HepG2 (cell line): ENCODE measurements around the gene KLHL18. TPM values are rescaled to one million over a fixed set of nuclear protein-coding genes. Genes with fewer than 3 reads are reported as not detected.

Source experiments
- ATAC-seq: fragments of 200-7000 bp; cut with Tn5 transposase; 3 replicates; pipeline ENCODE4 v1.9.1; 2020; ENCODE audit warnings: mild to moderate bottlenecking, moderate library complexity
- Bru-seq: library from RNA; stranded (reverse); fragments of 400-500 nt; gene quantifications from one replicate; lab custom pipeline; 2021; lab: Mats Ljungman, UMichigan
- BruChase-seq, 2 experiments: library from RNA; stranded (reverse); fragments of 400-500 nt; gene quantifications; one replicate each; lab custom pipeline; 2021; lab: Mats Ljungman, UMichigan
- BruUV-seq: library from RNA; stranded (reverse); fragments of 400-500 nt; replicated peaks from 2 replicates; lab custom pipeline; 2021; lab: Mats Ljungman, UMichigan
- CTCF ChIA-PET: fragments of 300-600 bp; formaldehyde crosslinking; extraction: SDS; loops from one replicate; lab custom pipeline; 2021; ENCODE audit warnings: low total read pairs, inconsistent platforms, low intra/inter-chr PET ratio; lab: Yijun Ruan, JAX
- POLR2A ChIA-PET: fragments of 350-600 bp; sonication (Branson Sonifier 250); formaldehyde crosslinking; loops from one replicate; lab custom pipeline; 2020; ENCODE audit warnings: antibody characterized with exemption, inconsistent platforms; lab: Yijun Ruan, JAX
- DNase-seq: peaks from one replicate; pipeline ENCODE4 v3.0.0-alpha.2; 2015; ENCODE audit warnings: low spot score
- FAIRE-seq: peaks from 3 replicates; lab custom pipeline; 2011; peaks lifted over from hg19 to GRCh38; lab: Jason Lieb, UNC
- H2AFZ ChIP-seq: one replicate; pipeline ENCODE4 v1.6.1; 2011; ENCODE audit warnings: low read length, inconsistent platforms
- H3K27ac ChIP-seq: fragments of 300-600 bp; 3 replicates; pipeline ENCODE4 v1.8.0; 2011; ENCODE audit warnings: mixed run types, mild to moderate bottlenecking, mixed read lengths, low read length, inconsistent platforms; ENCODE audit not compliant: insufficient read depth; ENCODE audit errors: extremely low read length
- H3K27me3 ChIP-seq, 2 experiments: fragments of 200-600 bp in 1 of 2; 2 replicates in 1 of 2; 3 replicates in 1 of 2; pipeline versions ENCODE4 v1.6.0 to v1.8.0; 2011; ENCODE audit warnings: low read length in 2 of 2, mild to moderate bottlenecking in 2 of 2, moderate library complexity in 2 of 2, inconsistent platforms in 1 of 2; ENCODE audit not compliant: insufficient read depth in 2 of 2, control insufficient read depth in 1 of 2
- H3K36me3 ChIP-seq, 2 experiments: fragments of 200-600 bp in 1 of 2; replicated peaks in 1 of 2; 2 replicates in 1 of 2; 3 replicates in 1 of 2; pipeline versions ENCODE4 v1.5.1 to v1.8.0; 2011; ENCODE audit warnings: low read length in 2 of 2, inconsistent platforms in 1 of 2; ENCODE audit not compliant: insufficient read depth in 2 of 2, control insufficient read depth in 1 of 2
- H3K4me1 ChIP-seq: 2 replicates; pipeline ENCODE4 v1.5.1; 2012; ENCODE audit warnings: low read length, inconsistent platforms; ENCODE audit not compliant: insufficient read depth
- H3K4me2 ChIP-seq: 2 replicates; pipeline ENCODE4 v1.6.0; 2011; ENCODE audit warnings: low read depth, low read length, inconsistent platforms
- H3K4me3 ChIP-seq, 3 experiments: fragments of 200-600 bp in 1 of 3; sonication (generic), shearing (Covaris generic) in 1 of 3; replicated peaks in 1 of 3; 2 replicates each; pipeline ENCODE4 v1.5.1; 2011 to 2016; ENCODE audit warnings: low read length in 3 of 3, inconsistent platforms in 2 of 3, low read depth in 2 of 3, mild to moderate bottlenecking in 2 of 3, control low read depth in 1 of 3, mixed read lengths in 1 of 3; ENCODE audit not compliant: insufficient read depth in 1 of 3
- H3K79me2 ChIP-seq: one replicate; pipeline ENCODE4 v1.6.1; 2011; ENCODE audit warnings: low read length, inconsistent platforms; ENCODE audit not compliant: insufficient read depth
- H3K9ac ChIP-seq: 2 replicates; pipeline ENCODE4 v1.6.0; 2011; ENCODE audit warnings: mild to moderate bottlenecking, low read depth, low read length, inconsistent platforms; ENCODE audit not compliant: insufficient read depth
- H3K9me3 ChIP-seq: 2 replicates; pipeline ENCODE4 v1.5.1; 2012; ENCODE audit warnings: mild to moderate bottlenecking, low read length
- H4K20me1 ChIP-seq: 2 replicates; pipeline ENCODE4 v1.6.0; 2011; ENCODE audit warnings: inconsistent platforms, mild to moderate bottlenecking, low read length, moderate library complexity; ENCODE audit not compliant: insufficient read depth
- FOXA1 ChIP-seq, 2 experiments: fragments of 450-650 bp in 1 of 2; sonication (generic) in 1 of 2; formaldehyde crosslinking in 1 of 2; IDR thresholded peaks; 2 replicates each; pipeline versions ENCODE4 v1.4.0 to v1.6.1; 2016 to 2020; ENCODE audit warnings: missing genetic modification reagents in 1 of 2
- HDAC6 ChIP-seq: fragments of 200-600 bp; sonication (generic); IDR thresholded peaks from 2 replicates; pipeline ENCODE4 v1.7.0; 2017; ENCODE audit warnings: mild to moderate bottlenecking, antibody characterized with exemption, low read length, low read depth
- HHEX ChIP-seq: IDR thresholded peaks from 2 replicates; pipeline ENCODE4 v1.6.1; 2016; ENCODE audit warnings: control low read depth
- KAT2B ChIP-seq: fragments of 150-350 bp; IDR thresholded peaks from 2 replicates; pipeline ENCODE4 v1.6.1; 2014; ENCODE audit warnings: low read depth, low read length, borderline replicate concordance
- KLF15 ChIP-seq: sonication (generic); formaldehyde crosslinking; IDR thresholded peaks from 2 replicates; pipeline ENCODE4 v1.8.1; 2023; ENCODE audit warnings: borderline replicate concordance, mild to moderate bottlenecking, inconsistent platforms, missing genetic modification reagents, mixed read lengths
- TFDP1 ChIP-seq: IDR thresholded peaks from 2 replicates; pipeline ENCODE4 v1.6.1; 2016; ENCODE audit warnings: missing compliant biosample characterization, missing genetic modification reagents, borderline replicate concordance
- THRA ChIP-seq: sonication (generic); formaldehyde crosslinking; IDR thresholded peaks from 2 replicates; pipeline ENCODE4 v1.4.0; 2020; ENCODE audit warnings: missing genetic modification reagents, borderline replicate concordance
- U2AF2 ChIP-seq: fragments of 200-400 bp; formaldehyde crosslinking; IDR thresholded peaks from 2 replicates; pipeline ENCODE4 v1.6.1; 2017; ENCODE audit warnings: low read depth, mild to moderate bottlenecking, low read length
- ZNF280B ChIP-seq: sonication (generic); formaldehyde crosslinking; IDR thresholded peaks from 2 replicates; pipeline ENCODE4 v1.5.0; 2020; ENCODE audit warnings: missing genetic modification reagents, mild to moderate bottlenecking, borderline replicate concordance
- ZNF557 ChIP-seq: sonication (generic); formaldehyde crosslinking; IDR thresholded peaks from 2 replicates; pipeline ENCODE4 v1.4.0; 2020; ENCODE audit warnings: missing genetic modification reagents
- ZNF605 ChIP-seq: sonication (generic); formaldehyde crosslinking; IDR thresholded peaks from 2 replicates; pipeline ENCODE4 v1.8.0; 2022; ENCODE audit warnings: mild to moderate bottlenecking, missing genetic modification reagents
- ZNF782 ChIP-seq: sonication (generic); formaldehyde crosslinking; IDR thresholded peaks from 2 replicates; pipeline ENCODE4 v1.4.0; 2020; ENCODE audit warnings: missing genetic modification reagents, mild to moderate bottlenecking, borderline replicate concordance
- WGBS: methylation state at CpG from one replicate; pipeline ENCODE4 v1.1.6; 2017; ENCODE audit warnings: low lambda C conversion rate; 5-methylcytosine and 5-hydroxymethylcytosine counted together
- in situ Hi-C: cut with HindIII; loops from 2 replicates; pipeline ENCODE4 v1.10.0; 2017; ENCODE audit warnings: low pct_unique_long_range_greater_than_20kb; ENCODE audit not compliant: extremely low pct_ligation_motif_present
- intact Hi-C: fragments of 100-400 bp; cut with micrococcal nuclease; formaldehyde crosslinking; loops from one replicate; pipeline ENCODE4 v1.10.0; 2022; ENCODE audit not compliant: unreplicated experiment
- long read RNA-seq, 2 experiments: library from RNA in 1 of 2; library from polyadenylated mRNA in 1 of 2; stranded (forward) in 1 of 2; unstranded in 1 of 2; transcript quantifications; one replicate each; pipeline ENCODE4 v2.0.0, GENCODE V29; 2019 to 2022
- polyA minus RNA-seq, 3 experiments: library from RNA; depleted of rRNA, polyadenylated mRNA; stranded (reverse); fragments of >200 nt; gene quantifications; 2 replicates each; pipeline ENCODE4 v1.2.3, GENCODE V29; 2011; ENCODE audit warnings: low replicate concordance in 1 of 3
- polyA plus RNA-seq, 8 experiments: library from polyadenylated mRNA; depleted of rRNA in 3 of 8; stranded (reverse) in 7 of 8; unstranded in 1 of 8; fragments of >200 nt; fragmentation: Illumina TruSeq in 4 of 8; extraction: Trizol in 4 of 8; gene quantifications; 2 replicates each; pipeline versions ENCODE4 v1.2.1 to v1.2.3, GENCODE V29; 2011 to 2016; ENCODE audit warnings: low read depth in 4 of 8, missing spikeins in 1 of 8, mixed read lengths in 1 of 8; ENCODE audit not compliant: insufficient read depth in 1 of 8
- total RNA-seq, 5 experiments: library from RNA; depleted of rRNA; stranded (reverse); fragments of >200 nt; fragmentation: Illumina TruSeq; extraction: Trizol; gene quantifications; 2 replicates each; pipeline ENCODE4 v1.2.3, GENCODE V29; 2016; ENCODE audit warnings: low read depth in 1 of 5

KLHL18 gene
- total RNA-seq (2016; rRNA removed; fragmentation: Illumina TruSeq; extraction: Trizol) (18.8 and 26.1 TPM in 2 replicates), polyA plus RNA-seq (2011; rRNA removed) (14.0 and 17.5 TPM in 2 replicates), polyA minus RNA-seq (2011; rRNA and poly(A)+ RNA removed; ENCODE audit: low replicate concordance) (38.2 and 46.2 TPM in 2 replicates), Bru-seq, nascent RNA (percentile 61 among the genes with signal in this experiment), BruChase-seq, experiment 1, labeled RNA remaining after a 6-hour chase (percentile 76 among the genes with signal in this experiment), BruChase-seq, experiment 2, labeled RNA remaining after a 2-hour chase (percentile 73 among the genes with signal in this experiment)
- total RNA-seq (2016; cell fraction: cytosol; rRNA removed; fragmentation: Illumina TruSeq; extraction: Trizol; ENCODE audit: low read depth) = 6.3 and 9.1 TPM in 2 replicates
- total RNA-seq (2016; cell fraction: insoluble cytoplasmic fraction; rRNA removed; fragmentation: Illumina TruSeq; extraction: Trizol) = 21.7 and 22.2 TPM in 2 replicates
- 12.0 and 13.5 TPM in 2 replicates for total RNA-seq (2016; cell fraction: membrane; rRNA removed; fragmentation: Illumina TruSeq; extraction: Trizol)
- 13.5 and 13.9 TPM in 2 replicates for total RNA-seq (2016; cell fraction: nucleus; rRNA removed; fragmentation: Illumina TruSeq; extraction: Trizol)
- 18.8 and 22.7 TPM in 2 replicates for polyA plus RNA-seq (2011; cell fraction: cytosol; rRNA removed)
- 19.3 and 24.7 TPM in 2 replicates for polyA plus RNA-seq (2011; cell fraction: nucleus; rRNA removed)
- polyA plus RNA-seq (2012) = 13.6 and 13.8 TPM in 2 replicates
- polyA plus RNA-seq (2016; cell fraction: cytosol; fragmentation: Illumina TruSeq; extraction: Trizol; ENCODE audit: low read depth) = 14.1 and 15.0 TPM in 2 replicates
- polyA plus RNA-seq (2016; cell fraction: insoluble cytoplasmic fraction; fragmentation: Illumina TruSeq; extraction: Trizol; ENCODE audit: low read depth) = 18.9 and 19.2 TPM in 2 replicates
- 15.0 and 19.1 TPM in 2 replicates for polyA plus RNA-seq (2016; cell fraction: membrane; fragmentation: Illumina TruSeq; extraction: Trizol; ENCODE audit: low read depth)
- 24.2 and 25.9 TPM in 2 replicates for polyA plus RNA-seq (2016; cell fraction: nucleus; fragmentation: Illumina TruSeq; extraction: Trizol; ENCODE audit: insufficient read depth, low read depth)
- 6.6 and 13.3 TPM in 2 replicates for polyA minus RNA-seq (2011; cell fraction: cytosol; rRNA and poly(A)+ RNA removed)
- 15.7 and 24.3 TPM in 2 replicates for polyA minus RNA-seq (2011; cell fraction: nucleus; rRNA and poly(A)+ RNA removed)
- long read RNA-seq, experiment 1, full-length matches to known transcripts = 11 of 17 reads
- long read RNA-seq, experiment 1, partial matches to known transcripts = 0 of 17 reads
- long read RNA-seq, experiment 1, other reads (novel, unspliced or antisense) = 6 of 17 reads
- long read RNA-seq, experiment 2, full-length matches to known transcripts = 9 of 27 reads
- long read RNA-seq, experiment 2, partial matches to known transcripts = 13 of 27 reads
- long read RNA-seq, experiment 2, other reads (novel, unspliced or antisense) = 5 of 27 reads

GRCh38 chr3:47282424-47283192 is at the start of gene KLHL18, which contains the start of gene KIF9:
Gene KLHL18 (plus strand): TSS chr3:47282944. CDS start chr3:47282966, 22 bp downstream.
Gene KIF9 (minus strand): TSS chr3:47282799. CDS start chr3:47277374, 5,425 bp downstream.
- no TSS peak for BruUV-seq
- Histone ChIP-seq H3K9me3 (no peaks in the 10 kb centered on the region), H3K4me3 (peak within 1 kb of the TSS; percentile 74 to 89 (median 86)), H3K4me2 (peak within 1 kb of the TSS; percentile 82), H4K20me1 (no peaks in the 10 kb centered on the region), H2AFZ (peak within 1 kb of the TSS; percentile 44), H3K4me1 (peaks cover 44% of the 10 kb centered on the region), H3K27ac (peak within 1 kb of the TSS; percentile 86), H3K79me2 (peaks cover 48% of the 10 kb centered on the region), H3K9ac (peak within 1 kb of the TSS; percentile 87), H3K36me3 (no peaks in the 10 kb centered on the region; a peak in 1 of 5 replicates), H3K27me3 (no peaks in the 10 kb centered on the region; a peak in 1 of 5 replicates)
- ATAC-seq (peak; percentile 91), DNase-seq (peak; percentile 92), FAIRE-seq (peak; percentile 87)
- intact Hi-C loops (no loop called here), in situ Hi-C loops (loop anchor here (5.0 kb wide), 1 partner anchor 40 kb away; no protein-coding TSS in a partner anchor)
- ChIA-PET POLR2A (interaction anchor here (0.6 to 2.6 kb wide), 10 partner anchors 11 to 161 kb away, joined by 3 to 12 read pairs (median 3); partner anchors contain the start of genes PTPN23 and SETD2), CTCF (interaction anchor here (1.6 to 2.7 kb wide), 2 partner anchors 32 to 42 kb away, joined by 3 to 12 read pairs; no protein-coding TSS in a partner anchor)
- under 1% methylated on average over 56 of the region's 82 CpGs for WGBS
- peak; percentile 87 for TF ChIP-seq ZNF280B (CRISPR knock-in tag)
- TF ChIP-seq FOXA1 (IDR thresholded peaks at IDR 0.05) = peak; percentile 74
- peak; percentile 100 for TF ChIP-seq FOXA1 (CRISPR knock-in tag; IDR thresholded peaks at IDR 0.05)
- peak; percentile 99 for TF ChIP-seq U2AF2
- peak; percentile 72 for TF ChIP-seq ZNF605
- TF ChIP-seq HDAC6 = no peak
- TF ChIP-seq TFDP1 (CRISPR knock-in tag) = peak; percentile 94
- TF ChIP-seq ZNF782 = no peak
- TF ChIP-seq HHEX (CRISPR knock-in tag) = 0 out of 2 replicates have a peak, but pooled peaks have one; percentile 13
- no peak for TF ChIP-seq KLF15 (CRISPR knock-in tag)
- TF ChIP-seq THRA (CRISPR knock-in tag) = peak; percentile 91; the same call in 1 of the 2 replicates
- TF ChIP-seq KAT2B = no peak
- 0 out of 2 replicates have a peak, but pooled peaks have one; percentile 37 for TF ChIP-seq ZNF557 (CRISPR knock-in tag)
